Measurements from ENCODE around the gene UBALD2.

- TF ChIP-seq, protein P1, sequence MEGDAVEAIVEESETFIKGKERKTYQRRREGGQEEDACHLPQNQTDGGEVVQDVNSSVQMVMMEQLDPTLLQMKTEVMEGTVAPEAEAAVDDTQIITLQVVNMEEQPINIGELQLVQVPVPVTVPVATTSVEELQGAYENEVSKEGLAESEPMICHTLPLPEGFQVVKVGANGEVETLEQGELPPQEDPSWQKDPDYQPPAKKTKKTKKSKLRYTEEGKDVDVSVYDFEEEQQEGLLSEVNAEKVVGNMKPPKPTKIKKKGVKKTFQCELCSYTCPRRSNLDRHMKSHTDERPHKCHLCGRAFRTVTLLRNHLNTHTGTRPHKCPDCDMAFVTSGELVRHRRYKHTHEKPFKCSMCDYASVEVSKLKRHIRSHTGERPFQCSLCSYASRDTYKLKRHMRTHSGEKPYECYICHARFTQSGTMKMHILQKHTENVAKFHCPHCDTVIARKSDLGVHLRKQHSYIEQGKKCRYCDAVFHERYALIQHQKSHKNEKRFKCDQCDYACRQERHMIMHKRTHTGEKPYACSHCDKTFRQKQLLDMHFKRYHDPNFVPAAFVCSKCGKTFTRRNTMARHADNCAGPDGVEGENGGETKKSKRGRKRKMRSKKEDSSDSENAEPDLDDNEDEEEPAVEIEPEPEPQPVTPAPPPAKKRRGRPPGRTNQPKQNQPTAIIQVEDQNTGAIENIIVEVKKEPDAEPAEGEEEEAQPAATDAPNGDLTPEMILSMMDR (IDR thresholded peaks at IDR 0.05): no peak
- TF ChIP-seq USF1 (CRISPR knock-in tag; IDR thresholded peaks at IDR 0.05) (no peak), PREB (CRISPR knock-in tag; IDR thresholded peaks at IDR 0.05; ENCODE audit: borderline replicate concordance) (no peak), ZBTB21 (CRISPR knock-in tag; IDR thresholded peaks at IDR 0.05; ENCODE audit: borderline replicate concordance) (no peak), CREB1 (CRISPR knock-in tag; IDR thresholded peaks at IDR 0.05) (no peak)
Observed at GRCh38 chr17:76281573-76282371, 16.6 kb downstream of the UBALD2 start.
